GM13976 (cell line): ENCODE data around the gene RBM17.

ENCODE experiments used
- DNase-seq: peaks from one replicate; pipeline ENCODE4 v3.0.0; 2012; ENCODE audit warnings: low spot score
- CTCF ChIP-seq: IDR thresholded peaks from 2 replicates; pipeline ENCODE4 v1.5.1; 2012; ENCODE audit warnings: borderline replicate concordance, mild to moderate bottlenecking; ENCODE audit not compliant: insufficient read depth; ENCODE audit errors: extremely low read depth, missing control alignments, control extremely low read depth
- in situ Hi-C: fragments of 300-500 bp; cut with MboI; formaldehyde crosslinking; loops from one replicate; pipeline ENCODE4 v1.12.0; 2022; ENCODE audit warnings: low sequenced_read_pairs, mixed read lengths, inconsistent platforms; ENCODE audit not compliant: unreplicated experiment

RBM17 gene

GRCh38 chr10:6052247-6053221 lies 36.3 kb upstream of the RBM17 start:
- no peak for DNase-seq
- no peak for TF ChIP-seq CTCF
- in situ Hi-C loops, result no loop called here

GRCh38 chr10:6053303-6053702 lies 35.5 kb upstream of the RBM17 start:
- no peak for DNase-seq
- TF ChIP-seq CTCF, result no peak
- in situ Hi-C loops, result no loop called here

- no peak for DNase-seq
- no peak for TF ChIP-seq CTCF
- in situ Hi-C loops, result no loop called here
These were observed 34.8 kb upstream of the RBM17 start for GRCh38 chr10:6053816-6054631.

GRCh38 chr10:6054884-6055283 lies 34.0 kb upstream of the RBM17 start:
- TF ChIP-seq CTCF, result no peak
- in situ Hi-C loops, result no loop called here
- no peak for DNase-seq

GRCh38 chr10:6055929-6056328 lies 32.9 kb upstream of the RBM17 start:
- no peak for TF ChIP-seq CTCF
- no peak for DNase-seq
- in situ Hi-C loops, result no loop called here

GRCh38 chr10:6056411-6057135 lies 32.3 kb upstream of the RBM17 start:
- TF ChIP-seq CTCF, result no peak
- no peak for DNase-seq
- in situ Hi-C loops, result no loop called here
